Measurements from ENCODE around the gene DHCR7.
A peak's percentile ranks its signal among the peaks of the same experiment; 100 is the strongest.

The DHCR7 gene

DNA sequence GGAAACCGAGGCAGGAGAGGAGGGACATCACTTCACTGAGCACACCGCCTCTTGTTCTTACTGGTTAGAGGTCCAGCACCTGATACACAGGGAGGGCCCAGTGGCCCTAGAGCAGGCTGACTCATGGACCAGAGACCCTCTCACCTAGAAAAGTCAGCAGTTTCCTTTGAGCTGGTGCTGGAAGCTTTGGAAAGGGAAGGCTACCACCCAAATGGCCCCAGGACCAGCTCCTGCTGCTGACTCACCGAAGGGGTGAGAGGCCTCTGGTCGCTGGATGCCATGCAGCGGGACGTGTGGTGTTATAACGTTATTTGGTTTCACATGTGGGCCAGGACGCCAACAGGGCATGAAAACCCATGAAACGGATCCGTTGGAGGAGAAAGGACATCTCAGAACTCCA, 8.6 kb upstream of the DHCR7 start:
- DNase-seq (ENCODE audit: low spot score), result no peak

DNA sequence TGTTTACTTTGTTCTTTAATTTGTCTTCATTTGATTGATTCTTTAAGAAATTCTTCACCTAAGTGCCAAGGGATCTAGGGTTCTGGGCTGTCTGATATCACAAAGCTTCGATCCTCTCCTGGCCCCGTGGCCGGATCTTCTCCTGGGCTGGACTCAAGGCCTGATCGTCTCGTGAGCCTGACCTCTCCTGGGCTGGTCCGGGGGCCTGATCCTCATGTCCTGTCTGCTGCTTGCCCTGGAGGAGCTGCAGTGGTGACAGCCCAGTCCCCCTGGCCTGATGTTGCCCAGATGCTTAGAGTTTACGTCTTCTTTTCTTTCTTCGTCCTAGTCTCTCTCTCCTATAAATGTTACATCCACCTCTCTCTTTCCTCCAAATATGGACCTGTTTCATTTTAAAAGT, 8.1 kb upstream of the DHCR7 start:
- DNase-seq (ENCODE audit: low spot score), result no peak

DNA sequence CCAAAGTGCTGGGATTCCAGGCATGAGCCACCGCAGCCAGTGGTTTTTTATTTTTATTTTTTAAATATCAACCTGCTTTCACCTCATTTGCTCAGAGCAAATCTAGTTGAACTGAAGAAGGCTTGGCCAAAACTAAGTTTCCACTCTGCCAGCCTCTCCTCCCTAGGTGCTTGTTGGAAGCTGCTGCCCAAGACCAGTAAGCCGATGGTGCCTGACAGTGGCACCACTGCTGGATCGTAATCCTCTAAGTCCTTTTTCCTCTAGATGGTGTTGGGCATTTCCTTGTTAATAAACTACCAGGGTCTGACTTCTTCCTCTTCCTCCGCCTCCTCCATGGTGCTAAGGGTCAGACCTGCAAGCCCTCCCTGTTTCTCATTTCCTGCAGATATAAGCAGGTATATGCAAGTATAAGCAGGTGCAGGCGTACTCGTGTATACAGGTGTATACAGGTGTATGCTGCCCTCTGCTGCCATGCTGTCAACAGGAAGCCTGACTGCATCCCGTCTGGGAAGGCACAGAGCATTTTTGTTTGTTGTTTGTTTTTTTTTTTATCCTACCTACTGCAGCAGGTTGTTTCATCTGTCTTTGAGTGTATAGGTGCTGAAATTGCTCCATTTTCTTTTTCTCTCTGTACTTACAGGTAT, 6.4 kb upstream of the DHCR7 start:
- DNase-seq (ENCODE audit: low spot score), result no peak

DNA sequence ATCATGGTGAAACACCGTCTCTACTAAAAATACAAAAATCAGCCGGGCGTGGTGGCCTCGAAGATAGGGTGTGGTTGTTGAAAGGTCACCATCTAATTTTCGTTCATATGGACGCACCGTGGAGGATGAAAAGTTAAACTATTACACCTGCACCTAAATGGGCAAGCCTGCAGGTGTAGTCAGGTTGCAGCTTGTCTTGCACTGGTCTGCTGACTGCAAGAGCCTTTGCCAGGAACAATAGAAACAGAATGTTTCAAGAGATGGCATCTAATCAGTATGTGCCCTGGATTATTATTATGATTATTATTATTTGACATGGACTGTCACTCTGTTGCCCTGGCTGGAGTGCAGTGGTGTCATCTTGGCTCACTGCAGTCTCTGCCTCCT, 5.7 kb upstream of the DHCR7 start:
- DNase-seq (ENCODE audit: low spot score), result no peak

DNA sequence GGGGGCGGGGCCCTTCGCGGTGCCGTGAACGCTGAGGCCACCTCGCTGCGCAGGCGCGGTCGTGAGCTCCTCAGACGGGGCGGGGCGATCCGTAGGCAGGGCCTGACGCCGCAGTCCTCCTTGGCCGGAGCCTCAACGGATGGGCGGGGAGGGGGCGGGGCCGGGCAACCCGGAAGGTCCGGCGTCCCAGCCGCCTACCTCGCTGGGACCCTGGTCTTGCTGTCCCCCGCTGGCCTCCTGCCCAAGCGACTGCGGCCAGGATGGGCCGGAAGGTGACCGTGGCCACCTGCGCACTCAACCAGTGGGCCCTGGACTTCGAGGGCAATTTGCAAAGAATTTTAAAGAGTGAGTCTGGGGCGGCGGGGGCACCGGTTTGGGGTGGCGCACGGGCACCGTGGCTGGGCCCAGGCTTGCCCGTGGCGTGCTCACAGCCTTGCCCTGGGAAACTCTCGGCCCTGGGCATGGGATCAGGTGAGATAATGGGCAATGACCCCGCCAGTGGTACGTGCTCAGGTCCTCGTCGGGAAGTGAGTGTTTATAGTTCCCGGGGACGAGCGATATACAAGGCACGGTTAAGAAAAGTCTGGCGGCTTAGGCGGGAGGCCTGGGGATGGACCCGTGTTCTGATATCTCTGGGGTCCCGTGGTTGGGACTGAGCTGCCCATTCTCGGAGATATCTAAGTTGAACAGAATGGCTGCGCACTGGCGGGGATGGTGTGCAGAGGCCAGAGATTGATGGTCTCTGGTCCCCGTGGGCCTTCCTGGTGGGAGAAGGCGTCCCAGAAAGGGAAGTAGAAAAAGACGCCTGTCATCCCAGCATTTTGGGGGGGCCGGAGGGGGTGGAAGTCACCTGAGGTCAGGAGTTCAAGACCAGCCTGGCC, 5.1 kb upstream of the DHCR7 start, which contains the start of gene NADSYN1:
Gene NADSYN1, plus strand, starts transcription at position 167 of the 881 bp plus-strand sequence. Its CDS starts 94 bp downstream, at position 261.
- peak; percentile 95 for DNase-seq (ENCODE audit: low spot score)

DNA sequence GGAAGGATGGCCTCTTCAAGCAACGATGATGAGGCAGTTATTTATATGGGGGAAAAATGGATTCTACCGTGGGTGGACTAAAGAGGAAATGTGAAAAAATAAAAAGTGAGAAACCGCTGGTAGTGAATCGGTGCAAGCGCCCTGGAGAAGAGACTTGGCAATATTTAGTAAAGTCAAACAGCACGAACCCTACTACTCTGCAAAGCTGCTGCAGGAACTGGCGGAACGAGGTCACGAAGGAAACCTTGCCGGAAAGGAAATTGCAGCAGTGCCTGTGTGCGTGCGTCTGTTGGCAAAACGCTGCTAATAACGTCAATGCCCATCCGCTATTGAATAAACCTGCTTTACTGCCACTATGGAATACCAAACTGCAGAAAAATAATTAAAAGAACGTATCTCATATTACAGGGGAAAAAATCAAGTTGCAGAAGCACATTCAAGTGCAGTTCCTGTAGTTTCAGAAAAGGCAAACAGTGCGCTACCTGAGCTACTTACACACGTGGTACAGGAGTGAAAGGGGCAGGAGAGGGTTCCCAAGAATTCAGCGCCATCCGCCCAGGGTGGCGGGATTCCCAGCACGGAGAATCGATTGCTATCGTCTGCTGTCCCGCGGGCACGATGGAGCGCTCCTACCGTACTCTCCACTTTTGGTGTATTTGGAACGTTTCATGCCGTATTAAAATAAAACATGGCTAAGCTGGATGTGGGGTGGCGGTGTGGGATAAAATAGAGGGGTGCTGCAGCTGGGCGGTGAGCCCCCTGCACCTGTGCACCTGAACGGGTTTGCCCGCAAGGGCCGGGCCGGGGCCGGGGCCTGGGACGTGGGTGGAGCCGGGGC, 4.2 kb upstream of the DHCR7 start:
- peak; percentile 70 for DNase-seq (ENCODE audit: low spot score)

DNA sequence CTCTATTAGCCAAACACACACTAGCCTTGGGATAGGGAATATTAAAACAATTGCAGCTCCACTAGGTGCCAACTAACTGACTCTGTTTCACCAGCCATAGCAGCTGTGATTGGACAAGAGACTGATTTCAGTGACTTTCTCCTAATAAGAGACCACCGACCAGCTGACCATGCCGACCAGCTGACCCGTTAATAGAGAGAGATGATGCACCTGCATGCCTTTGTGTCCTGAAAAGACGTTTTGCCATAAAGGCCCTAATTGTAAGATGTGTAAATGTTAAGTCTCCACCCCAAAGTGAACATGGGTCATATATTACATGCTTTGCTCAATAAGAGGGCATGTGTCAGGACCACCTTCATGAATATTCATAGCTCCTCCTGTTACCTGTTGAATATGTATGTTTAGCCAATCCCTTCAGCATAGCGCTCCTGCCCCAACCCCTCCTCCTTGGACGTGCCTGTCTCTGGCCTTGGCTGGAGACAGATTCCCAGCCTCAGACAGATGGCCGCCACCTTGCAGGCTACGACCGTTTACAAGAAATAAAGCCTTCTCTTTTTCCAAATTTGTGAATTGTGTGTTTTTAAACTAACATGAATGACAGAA, 3.5 kb upstream of the DHCR7 start:
- DNase-seq (ENCODE audit: low spot score), result peak; percentile 81

DNA sequence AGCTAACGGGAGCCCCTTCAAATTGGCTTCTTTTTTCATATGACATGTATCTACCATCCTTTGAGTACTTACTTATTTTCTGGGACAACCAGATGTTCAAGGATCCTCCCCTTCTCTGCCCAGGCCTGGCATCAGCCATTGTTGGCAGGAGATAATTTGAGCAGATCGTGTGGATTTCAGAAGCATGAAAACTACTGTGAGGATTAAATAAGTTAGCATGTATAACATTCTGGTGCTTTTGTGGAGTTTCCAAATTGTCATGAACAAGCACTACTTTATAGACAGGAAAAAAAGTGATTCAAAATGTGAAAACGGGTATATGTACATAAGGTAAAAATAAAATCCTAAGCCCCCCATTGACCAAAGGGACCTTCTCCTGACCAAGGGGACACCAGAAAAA, 2.7 kb upstream of the DHCR7 start:
- peak; percentile 8 for DNase-seq (ENCODE audit: low spot score)

DNA sequence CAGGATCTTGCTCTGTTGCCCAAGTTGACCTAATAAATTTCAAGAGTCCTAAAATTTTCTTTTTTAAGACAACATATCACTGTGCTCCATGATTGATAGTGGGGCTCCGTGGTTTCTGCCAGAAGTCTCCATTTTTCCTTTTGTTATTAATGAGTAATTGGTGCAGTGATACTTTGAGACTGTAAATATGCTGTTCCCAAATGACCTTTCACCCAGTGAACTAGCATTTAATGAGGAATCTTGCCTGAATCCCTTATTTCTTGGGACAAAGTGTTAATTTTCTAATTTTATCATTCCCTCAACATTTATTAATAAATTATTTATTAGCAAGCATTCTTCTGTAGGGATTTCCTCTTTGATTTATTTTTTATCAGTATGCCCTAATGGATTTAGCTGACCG, 2.3 kb upstream of the DHCR7 start:
- no peak for DNase-seq (ENCODE audit: low spot score)

DNA sequence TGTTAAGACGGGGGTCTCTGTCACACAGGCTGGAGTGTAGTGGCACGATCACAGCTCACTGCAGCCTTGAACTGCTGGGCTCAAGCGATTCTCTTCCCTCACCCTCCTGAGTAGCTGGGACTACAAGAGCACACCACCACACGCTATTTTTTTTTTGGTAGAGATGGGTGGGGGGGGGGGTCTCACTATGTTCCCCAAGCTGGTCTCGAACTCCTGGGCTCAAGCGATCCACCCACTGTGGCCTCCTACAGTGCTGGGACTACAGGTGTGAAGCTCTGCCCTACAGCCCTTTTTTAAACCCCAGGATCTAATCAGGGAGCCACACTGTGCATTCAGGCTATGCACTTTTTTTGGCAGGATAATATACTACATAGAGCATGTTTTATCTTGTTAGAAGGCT, 1.4 kb upstream of the DHCR7 start:
- DNase-seq (ENCODE audit: low spot score), result peak; percentile 14

DNA sequence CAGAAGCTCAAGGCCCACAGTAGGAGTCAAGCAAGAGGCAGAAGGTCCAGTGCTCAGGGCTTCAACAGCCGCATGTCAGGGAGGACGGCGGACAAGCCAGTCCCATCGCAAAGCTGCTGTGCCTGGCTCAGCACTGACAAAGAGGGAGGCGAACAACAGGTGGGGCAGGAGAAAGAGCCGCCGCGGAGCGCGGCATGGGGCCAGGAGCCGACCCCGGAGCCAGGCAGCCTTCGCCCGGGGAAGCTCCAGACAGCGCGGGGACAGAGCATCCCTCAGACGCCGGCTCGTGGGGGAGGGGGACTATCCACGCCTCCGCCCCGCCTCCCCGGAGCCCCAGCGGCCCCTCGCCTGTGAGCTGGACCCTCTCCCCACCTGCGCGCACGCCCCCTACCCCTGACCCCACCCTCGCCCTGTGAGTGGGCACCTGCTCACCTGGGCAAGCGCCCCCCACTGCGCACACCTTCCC, 369 bp downstream of the DHCR7 start:
- peak; percentile 37 for DNase-seq (ENCODE audit: low spot score)

DNA sequence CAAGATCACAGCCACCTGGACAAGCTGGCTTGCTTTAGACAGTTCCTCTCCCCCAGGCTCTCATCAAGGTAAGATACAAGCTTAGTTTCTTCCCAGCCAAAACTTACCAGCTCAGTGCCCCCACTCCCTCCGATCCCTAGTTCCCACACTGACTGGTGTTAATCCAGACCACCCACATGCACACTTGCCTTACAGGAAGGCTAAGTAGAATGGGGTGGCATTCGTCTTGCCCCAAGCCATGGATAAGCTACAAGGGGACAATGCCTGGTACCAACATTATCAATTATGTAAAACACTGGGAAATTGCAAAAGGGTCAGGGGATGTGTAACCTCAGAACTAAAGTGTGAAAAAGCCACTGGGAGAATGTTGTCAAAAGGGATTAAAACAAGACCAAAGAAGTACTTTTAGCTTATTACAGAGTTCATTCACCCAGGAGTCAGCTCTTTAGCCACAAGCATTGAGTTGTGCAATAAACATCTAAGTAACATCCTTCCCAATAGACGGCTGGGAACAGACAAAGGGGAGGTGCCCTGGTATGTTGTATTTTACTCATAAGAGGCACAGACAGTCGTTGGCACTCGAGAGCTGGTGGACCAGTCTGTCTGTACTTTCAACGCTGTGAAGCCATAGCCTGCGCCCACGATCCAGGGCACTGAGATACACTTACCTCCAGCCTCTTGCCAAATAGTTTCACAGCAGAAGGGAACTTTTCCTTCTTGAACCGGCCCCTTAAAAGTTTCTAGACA, 1.1 kb downstream of the DHCR7 start:
- no peak for DNase-seq (ENCODE audit: low spot score)

DNA sequence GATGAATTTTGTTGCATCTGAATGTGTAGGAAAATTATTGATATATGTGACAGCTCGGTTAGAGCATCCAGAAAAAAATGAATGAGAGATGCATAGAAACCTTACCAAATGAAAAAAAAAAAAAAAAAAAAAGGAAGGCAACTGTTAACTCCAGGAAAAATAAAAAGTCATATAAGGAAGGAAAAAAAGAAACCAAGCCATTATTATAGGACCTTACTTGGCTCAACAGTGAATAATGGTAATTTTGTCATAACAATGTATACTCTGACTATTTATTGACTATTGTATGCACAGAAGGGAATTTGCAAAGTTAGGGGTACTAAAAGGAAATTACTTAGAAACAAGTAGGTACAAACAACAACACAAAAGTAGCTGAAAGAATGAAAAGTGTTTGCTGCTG, 2.0 kb downstream of the DHCR7 start:
- DNase-seq (ENCODE audit: low spot score), result no peak

DNA sequence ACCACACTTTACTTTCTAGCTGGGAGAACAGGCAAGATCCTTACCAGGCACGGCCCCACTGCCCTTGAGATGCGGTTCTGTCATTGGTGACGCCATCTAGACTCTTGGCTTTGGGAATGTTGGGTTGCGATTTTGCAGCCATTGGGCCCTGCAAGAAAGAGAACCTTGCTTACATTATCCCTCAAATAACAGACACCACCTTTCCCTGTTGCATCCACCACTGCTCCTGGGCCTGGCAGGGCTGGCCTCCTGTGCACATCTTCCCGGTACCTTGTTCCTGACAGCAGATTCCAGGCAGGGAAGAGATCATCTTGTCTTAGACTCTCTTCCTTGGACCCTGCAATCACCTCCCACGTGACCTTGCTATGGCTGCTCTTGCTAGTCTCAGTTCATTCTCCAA, 3.4 kb downstream of the DHCR7 start:
- no peak for DNase-seq (ENCODE audit: low spot score)

DNA sequence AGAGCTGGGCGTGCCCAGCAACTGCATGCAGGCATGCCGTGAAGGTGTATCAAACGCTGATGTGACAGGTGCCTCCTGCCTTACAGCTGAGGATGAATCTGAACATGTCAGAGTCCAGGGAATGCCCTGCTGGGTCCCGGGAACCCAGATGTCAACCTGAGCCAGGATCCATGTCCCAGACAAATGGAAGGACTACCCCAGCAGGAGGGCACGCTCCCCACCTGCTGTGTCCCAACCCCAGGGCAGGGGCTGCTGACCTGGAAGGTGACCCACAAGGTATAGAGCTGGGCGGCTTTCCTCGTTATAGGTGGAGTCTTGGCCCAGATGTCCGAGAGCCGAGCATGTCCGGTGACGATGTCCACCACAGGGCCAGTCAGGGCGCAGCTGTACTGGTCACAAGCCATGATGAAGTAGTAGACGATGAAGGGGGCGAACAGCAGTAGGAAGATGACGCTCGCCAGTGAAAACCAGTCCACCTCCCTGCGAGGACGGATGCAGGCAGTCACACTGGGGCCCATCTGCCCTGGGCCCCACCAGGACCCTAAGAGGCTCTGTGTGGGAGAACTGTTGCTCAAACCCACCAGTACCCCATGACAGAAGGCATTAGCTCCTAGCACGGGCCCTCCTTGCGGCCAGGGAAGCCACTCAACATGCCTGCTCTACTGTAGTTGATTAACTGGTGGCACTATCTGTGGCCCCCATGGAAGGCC, 4.3 kb downstream of the DHCR7 start:
- no peak for DNase-seq (ENCODE audit: low spot score)

DNA sequence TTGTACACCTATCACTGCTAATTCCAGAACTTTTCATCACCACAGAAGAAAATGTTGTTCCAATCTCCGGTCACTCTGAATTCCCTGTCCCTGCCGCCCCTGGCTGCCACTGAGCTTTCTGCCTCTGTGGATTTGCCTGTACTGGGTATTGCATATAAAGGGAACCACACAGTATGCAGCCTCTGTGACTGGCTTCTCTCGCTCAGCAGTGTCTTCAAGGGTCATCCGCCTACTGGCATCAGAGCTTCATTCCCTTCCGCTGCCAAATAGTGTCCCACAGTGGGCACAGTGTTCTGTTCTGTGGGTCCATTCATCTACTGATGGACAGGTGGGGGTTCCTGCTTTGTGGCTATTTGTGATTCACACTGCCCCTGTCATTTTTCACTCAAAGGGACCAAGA, 5.3 kb downstream of the DHCR7 start:
- DNase-seq (ENCODE audit: low spot score), result no peak

DNA sequence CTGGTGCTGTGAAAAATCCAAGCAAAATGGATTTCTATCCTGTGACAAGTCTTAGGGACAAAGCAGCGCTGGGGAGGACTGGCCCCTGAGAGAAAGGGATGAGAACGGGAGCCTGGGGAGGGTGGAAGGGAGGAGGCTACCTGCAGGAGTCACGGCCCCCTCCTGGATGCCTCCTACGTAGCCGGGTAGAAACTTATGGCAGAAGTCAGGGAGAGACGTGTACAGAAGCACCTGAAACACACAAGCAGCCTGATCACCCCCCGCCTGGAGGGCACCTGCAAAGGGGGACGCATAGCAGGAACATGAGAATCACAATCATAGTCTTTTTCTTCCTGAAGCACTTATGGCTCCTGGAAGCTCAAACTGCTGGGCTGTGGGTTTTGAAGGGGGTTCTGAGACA, 6.1 kb downstream of the DHCR7 start:
- DNase-seq (ENCODE audit: low spot score), result no peak

DNA sequence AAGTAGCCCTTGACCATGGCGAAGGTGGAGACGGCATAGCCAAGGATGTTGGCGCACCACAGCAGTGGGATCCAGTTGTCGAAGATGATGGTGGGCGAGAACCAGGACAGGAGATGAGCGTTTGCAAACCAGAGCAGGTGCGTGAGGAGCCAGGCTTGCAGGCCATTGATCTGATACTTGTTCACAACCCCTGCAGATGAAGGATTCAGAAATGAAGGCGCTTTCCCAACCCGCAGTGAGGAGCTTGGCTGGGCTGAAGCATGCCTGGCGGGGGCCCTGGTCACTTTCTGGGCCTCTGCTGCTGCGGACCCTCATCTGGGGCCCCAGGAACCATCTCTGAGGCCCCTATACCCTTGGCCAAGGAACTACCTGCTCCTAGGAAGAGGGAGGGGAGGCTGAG, 6.9 kb downstream of the DHCR7 start:
- no peak for DNase-seq (ENCODE audit: low spot score)

DNA sequence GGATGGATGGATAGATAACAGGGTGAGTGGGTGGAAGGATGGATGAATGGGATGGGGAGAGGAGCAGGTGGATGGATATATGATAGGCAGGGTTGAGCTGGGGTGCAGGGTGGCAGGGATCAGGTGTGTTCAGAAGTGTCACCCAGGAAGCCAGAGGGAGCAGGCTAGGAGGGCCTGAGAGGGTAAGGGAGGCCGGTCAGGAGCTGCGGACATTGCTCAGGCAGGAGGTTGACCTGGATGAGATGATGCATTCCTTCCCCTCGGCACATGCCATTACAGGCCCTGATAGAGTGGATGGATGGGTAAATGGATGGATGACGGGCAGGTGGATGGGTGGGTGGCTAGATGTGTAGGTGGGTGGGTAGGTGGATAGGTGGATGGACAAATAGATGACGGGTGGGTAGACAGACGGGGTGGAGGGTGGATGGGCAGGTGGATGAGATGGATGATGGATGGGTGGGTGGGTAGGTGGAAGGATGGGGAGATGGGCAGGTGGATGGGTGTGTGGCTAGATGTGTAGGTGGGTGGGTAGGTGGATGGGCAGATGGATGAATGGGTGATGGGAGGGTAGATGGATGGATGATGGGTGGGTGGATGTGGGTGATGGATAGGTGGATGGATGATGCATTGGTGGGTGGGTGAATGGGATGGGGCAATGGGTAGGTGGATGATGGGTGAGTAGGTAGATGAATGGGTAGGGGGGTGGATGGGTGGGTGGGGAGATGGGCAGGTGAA, 8.0 kb downstream of the DHCR7 start:
- no peak for DNase-seq (ENCODE audit: low spot score)

DNA sequence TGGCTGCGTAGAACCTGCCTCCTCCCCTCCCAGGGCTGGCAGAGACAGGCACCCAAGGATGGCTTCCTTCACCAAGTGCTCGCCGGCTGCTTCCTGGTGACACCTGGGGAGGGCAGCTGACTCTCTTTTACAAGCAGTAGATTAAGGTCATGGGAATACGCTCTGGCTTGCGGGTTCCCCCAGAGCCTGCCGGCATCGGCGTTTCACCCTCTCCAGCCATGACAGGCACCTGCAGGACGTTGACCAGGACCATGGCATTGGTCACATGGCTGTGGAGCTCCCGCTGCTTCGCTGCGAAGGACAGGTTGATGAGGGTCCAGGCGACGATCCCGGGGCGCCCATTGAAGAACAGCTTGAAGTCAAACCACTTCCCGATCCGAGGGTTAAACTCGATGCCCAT, 9.5 kb downstream of the DHCR7 start:
- no peak for DNase-seq (ENCODE audit: low spot score)

Data from cerebellar cortex (tissue), 1 donor.